Measurements from ENCODE around the gene GOLGA8H. TPM values are rescaled to one million over a fixed set of nuclear protein-coding genes. Genes with fewer than 3 reads are reported as not detected.
"Not testable (repeated sequence)": the region's sequence is repeated elsewhere in the genome, so short reads cannot be mapped to it uniquely, and the experiment has no call there.

GOLGA8H gene
- total and polyA plus RNA-seq, 2 of the 8 experiments (the other 6 are each of a cell fraction or from before 2014, with no cell fraction given): 0.26 to 1.4 TPM

DNA sequence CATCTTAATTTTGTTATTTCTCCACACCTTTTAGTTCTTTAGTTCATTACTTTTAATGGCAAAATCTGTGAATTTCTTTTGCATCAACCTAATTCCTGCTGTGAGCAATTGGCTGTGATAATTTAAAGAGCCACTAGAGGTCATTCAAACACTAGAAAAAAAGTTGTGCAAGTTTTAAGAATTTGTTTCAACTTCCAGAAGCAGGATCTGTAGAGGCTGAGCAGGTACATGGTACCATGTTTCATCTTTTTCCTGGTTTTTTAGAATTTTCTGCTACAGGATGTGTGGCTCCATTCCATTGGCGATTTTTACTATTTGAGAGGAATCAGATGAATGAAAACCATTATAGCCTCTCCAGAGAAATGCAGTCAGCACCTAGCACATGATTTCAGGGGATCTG is 57.3 kb downstream of the GOLGA8H start:
- H3K4me1 ChIP-seq (replicated peaks in 1 of 4; ENCODE audit: control insufficient read depth in 3 of 4, insufficient read depth in 4 of 4, low read length in 3 of 4); H4K91ac ChIP-seq (replicated peaks; ENCODE audit: insufficient read length, low read length); DNase-seq (ENCODE audit: low read depth in 1 of 2, low spot score in 2 of 2); H3K79me2 ChIP-seq (ENCODE audit: control insufficient read depth in 1 of 2, insufficient read depth in 2 of 2, low read length in 2 of 2); H4K8ac ChIP-seq (ENCODE audit: extremely low read depth, insufficient read depth, low read length); H2BK12ac ChIP-seq (ENCODE audit: low read depth, low read length); H4K5ac ChIP-seq (ENCODE audit: insufficient read length, low read depth, low read length); FAIRE-seq; H3K56ac ChIP-seq (replicated peaks; ENCODE audit: insufficient read length, low read depth, low read length); H2BK120ac ChIP-seq (replicated peaks; ENCODE audit: low read depth, low read length); H3K9ac ChIP-seq (replicated peaks in 1 of 4; ENCODE audit: extremely low read depth in 1 of 4, low read depth in 3 of 4, low read length in 3 of 4); H3K23ac ChIP-seq (ENCODE audit: insufficient read length); H3K9me3 ChIP-seq (ENCODE audit: insufficient read depth in 2 of 2, low read depth in 1 of 2, low read length in 1 of 2); H2BK15ac ChIP-seq (ENCODE audit: low read length); H3K27me3 ChIP-seq (replicated peaks in 1 of 4; ENCODE audit: control insufficient read depth in 3 of 4, extremely low read depth in 1 of 4, insufficient read depth in 3 of 4, low read length in 3 of 4); H3K18ac ChIP-seq (ENCODE audit: extremely low read depth, low read length); POLR2A ChIA-PET (ENCODE audit: partially characterized antibody); H3K23me2 ChIP-seq (ENCODE audit: low read depth, low read length); H3K4me3 ChIP-seq (ENCODE audit: extremely low read depth in 1 of 4, insufficient read depth in 2 of 4, low read depth in 3 of 4, low read length in 4 of 4); H2AFZ ChIP-seq (ENCODE audit: low read length); H2BK20ac ChIP-seq (ENCODE audit: low read length); H2AK5ac ChIP-seq (ENCODE audit: low read depth, low read length); H4K20me1 ChIP-seq (replicated peaks in 1 of 2; ENCODE audit: control insufficient read depth in 1 of 2, insufficient read depth in 2 of 2, low read length in 2 of 2); H3K79me1 ChIP-seq (ENCODE audit: low read depth, low read length); H3K14ac ChIP-seq (ENCODE audit: insufficient read length); H3K36me3 ChIP-seq (ENCODE audit: control insufficient read depth in 2 of 4, insufficient read depth in 4 of 4, low read length in 3 of 4); H3K4ac ChIP-seq (replicated peaks; ENCODE audit: insufficient read length, low read depth, low read length); H2BK5ac ChIP-seq (ENCODE audit: low read depth, low read length); H3K27ac ChIP-seq (ENCODE audit: low read depth, low read length); H3K4me2 ChIP-seq (ENCODE audit: insufficient read depth in 1 of 2, low read depth in 2 of 2, low read length in 2 of 2): not testable (repeated sequence)
- CTCF ChIA-PET (ENCODE audit: partially characterized antibody): interaction anchor here (0.8 kb wide), 1 partner anchor 125 kb away, joined by 3 read pairs; no protein-coding TSS in a partner anchor
- TF ChIP-seq, protein P1, sequence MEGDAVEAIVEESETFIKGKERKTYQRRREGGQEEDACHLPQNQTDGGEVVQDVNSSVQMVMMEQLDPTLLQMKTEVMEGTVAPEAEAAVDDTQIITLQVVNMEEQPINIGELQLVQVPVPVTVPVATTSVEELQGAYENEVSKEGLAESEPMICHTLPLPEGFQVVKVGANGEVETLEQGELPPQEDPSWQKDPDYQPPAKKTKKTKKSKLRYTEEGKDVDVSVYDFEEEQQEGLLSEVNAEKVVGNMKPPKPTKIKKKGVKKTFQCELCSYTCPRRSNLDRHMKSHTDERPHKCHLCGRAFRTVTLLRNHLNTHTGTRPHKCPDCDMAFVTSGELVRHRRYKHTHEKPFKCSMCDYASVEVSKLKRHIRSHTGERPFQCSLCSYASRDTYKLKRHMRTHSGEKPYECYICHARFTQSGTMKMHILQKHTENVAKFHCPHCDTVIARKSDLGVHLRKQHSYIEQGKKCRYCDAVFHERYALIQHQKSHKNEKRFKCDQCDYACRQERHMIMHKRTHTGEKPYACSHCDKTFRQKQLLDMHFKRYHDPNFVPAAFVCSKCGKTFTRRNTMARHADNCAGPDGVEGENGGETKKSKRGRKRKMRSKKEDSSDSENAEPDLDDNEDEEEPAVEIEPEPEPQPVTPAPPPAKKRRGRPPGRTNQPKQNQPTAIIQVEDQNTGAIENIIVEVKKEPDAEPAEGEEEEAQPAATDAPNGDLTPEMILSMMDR (IDR thresholded peaks at IDR 0.05; ENCODE audit: control extremely low read depth in 1 of 3, insufficient read depth in 1 of 3, low read depth in 1 of 3, low read length in 3 of 3): peak in 1 of 3 experiments; percentile 8; a peak in 1 of 4 replicates
- TF ChIP-seq RAD21 (IDR thresholded peaks at IDR 0.05 in 1 of 2, conservative IDR thresholded peaks at IDR 0.05 in 1 of 2; ENCODE audit: low read depth in 2 of 2, low read length in 2 of 2): peak; percentile 36 to 47; a peak in 3 of 4 replicates
- WGBS, 2 experiments (ENCODE audit: extremely low coverage in 1 of 2, insufficient coverage in 1 of 2, insufficient read length in 1 of 2, insufficient replicate concordance in 2 of 2, low coverage in 1 of 2, low lambda C conversion rate in 2 of 2, missing lambda C conversion rate in 1 of 2): 67% methylated on average over 1 of the region's 1 CpG; no CpG with 5 or more reads in 1 of the 2 experiments
